Kidney (tissue), 14 donors: ENCODE results near the gene KLHL34. TPM values are rescaled to one million over a fixed set of nuclear protein-coding genes. Genes with fewer than 3 reads are reported as not detected.

Experiments used
- DNase-seq, 5 donors: peaks; one replicate each; pipeline ENCODE4 v3.0.0-alpha.2; 2013 to 2020
- FAIRE-seq: peaks from 2 replicates; lab custom pipeline; 2012; peaks lifted over from hg19 to GRCh38; lab: Jason Lieb, UNC
- H3K27ac ChIP-seq, 2 donors: one replicate each; pipeline ENCODE4 v1.7.0; 2013; ENCODE audit warnings: low read depth in 2 of 2, low read length in 2 of 2, inconsistent platforms in 1 of 2
- H3K27me3 ChIP-seq: one replicate; pipeline ENCODE4 v1.7.1; 2013; ENCODE audit warnings: low read length, inconsistent platforms; ENCODE audit not compliant: control insufficient read depth, insufficient read depth
- H3K36me3 ChIP-seq, 3 donors: one replicate each; pipeline versions ENCODE4 v1.7.0 to v1.7.1; 2013; ENCODE audit warnings: low read length in 3 of 3, control low read depth in 1 of 3, inconsistent platforms in 1 of 3; ENCODE audit not compliant: insufficient read depth in 3 of 3, control insufficient read depth in 2 of 3
- H3K4me1 ChIP-seq, 3 donors: one replicate each; pipeline versions ENCODE4 v1.7.0 to v1.7.1; 2013; ENCODE audit warnings: low read length in 3 of 3, inconsistent platforms in 1 of 3, low read depth in 1 of 3; ENCODE audit not compliant: control insufficient read depth in 2 of 3, insufficient read depth in 2 of 3
- H3K4me3 ChIP-seq, 3 donors: one replicate each; pipeline versions ENCODE4 v1.7.0 to v1.8.1; 2013; ENCODE audit warnings: low read length in 3 of 3, control low read depth in 1 of 3, inconsistent platforms in 1 of 3
- H3K9ac ChIP-seq, 3 donors: one replicate each; pipeline versions ENCODE4 v1.7.0 to v1.7.1; 2013; ENCODE audit warnings: low read length in 3 of 3, control low read depth in 1 of 3, inconsistent platforms in 1 of 3
- H3K9me3 ChIP-seq, 3 donors: one replicate each; pipeline versions ENCODE4 v1.7.0 to v1.7.1; 2013; ENCODE audit warnings: low read length in 3 of 3, control low read depth in 1 of 3, inconsistent platforms in 1 of 3; ENCODE audit not compliant: control insufficient read depth in 2 of 3, insufficient read depth in 1 of 3
- intact Hi-C: fragments of 100-400 bp; cut with DNase I; formaldehyde crosslinking; loops from one replicate; pipeline ENCODE4 v1.11.1; 2022
- polyA plus RNA-seq: library from polyadenylated mRNA; stranded (reverse); fragments of 350-450 nt; fragmentation: Illumina TruSeq; extraction: RNeasy Lipid Tissue Mini Kit (QIAGEN cat#74804); gene quantifications from one replicate; pipeline ENCODE4 v1.2.3, GENCODE V29; 2014; ENCODE audit warnings: low read depth, low replicate concordance; ENCODE audit not compliant: insufficient read depth
- total RNA-seq: library from RNA; stranded (reverse); fragmentation: NEBNext Ultra II Directional; extraction: Animal tissue kit (Norgen Biotek cat#: 25700); gene quantifications from one replicate; pipeline ENCODE4 v1.2.1, GENCODE V29; 2021
- TF ChIP-seq, protein P1 (sequence below): IDR thresholded peaks from 3 replicates; pipeline ENCODE4 v1.5.1; 2012; ENCODE audit warnings: mild to moderate bottlenecking, moderate library complexity, borderline replicate concordance; ENCODE audit not compliant: insufficient read depth; ENCODE audit errors: extremely low read depth
- donor health status: control.
- donor health status: control.
- donor health status: control.
- donor health status: control.
- donor health status: control.
- donor health status: DM: yes; HTN: yes; CAD: no.
- donor health status: Normal renal cell carcinoma (clear cell type).

The KLHL34 gene
- total and polyA plus RNA-seq, 2 donors from 2014 or later = 0.09 TPM; not detected in 1

GRCh38 chrX:21639775-21640174 lies 18.4 kb downstream of the KLHL34 start:
- no peaks in the 10 kb centered on the region for H3K4me1 ChIP-seq
- no peak for FAIRE-seq
- no peak for DNase-seq
- no peaks in the 10 kb centered on the region for H3K27me3 ChIP-seq
- H3K9me3 ChIP-seq = no peaks in the 10 kb centered on the region
- no peak overlapping the region for H3K9ac ChIP-seq
- H3K36me3 ChIP-seq = no peaks in the 10 kb centered on the region
- no peak overlapping the region for H3K27ac ChIP-seq
- TF ChIP-seq, protein P1, sequence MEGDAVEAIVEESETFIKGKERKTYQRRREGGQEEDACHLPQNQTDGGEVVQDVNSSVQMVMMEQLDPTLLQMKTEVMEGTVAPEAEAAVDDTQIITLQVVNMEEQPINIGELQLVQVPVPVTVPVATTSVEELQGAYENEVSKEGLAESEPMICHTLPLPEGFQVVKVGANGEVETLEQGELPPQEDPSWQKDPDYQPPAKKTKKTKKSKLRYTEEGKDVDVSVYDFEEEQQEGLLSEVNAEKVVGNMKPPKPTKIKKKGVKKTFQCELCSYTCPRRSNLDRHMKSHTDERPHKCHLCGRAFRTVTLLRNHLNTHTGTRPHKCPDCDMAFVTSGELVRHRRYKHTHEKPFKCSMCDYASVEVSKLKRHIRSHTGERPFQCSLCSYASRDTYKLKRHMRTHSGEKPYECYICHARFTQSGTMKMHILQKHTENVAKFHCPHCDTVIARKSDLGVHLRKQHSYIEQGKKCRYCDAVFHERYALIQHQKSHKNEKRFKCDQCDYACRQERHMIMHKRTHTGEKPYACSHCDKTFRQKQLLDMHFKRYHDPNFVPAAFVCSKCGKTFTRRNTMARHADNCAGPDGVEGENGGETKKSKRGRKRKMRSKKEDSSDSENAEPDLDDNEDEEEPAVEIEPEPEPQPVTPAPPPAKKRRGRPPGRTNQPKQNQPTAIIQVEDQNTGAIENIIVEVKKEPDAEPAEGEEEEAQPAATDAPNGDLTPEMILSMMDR = no peak
- no peak overlapping the region for H3K4me3 ChIP-seq
- intact Hi-C loops = no loop called here

DNA sequence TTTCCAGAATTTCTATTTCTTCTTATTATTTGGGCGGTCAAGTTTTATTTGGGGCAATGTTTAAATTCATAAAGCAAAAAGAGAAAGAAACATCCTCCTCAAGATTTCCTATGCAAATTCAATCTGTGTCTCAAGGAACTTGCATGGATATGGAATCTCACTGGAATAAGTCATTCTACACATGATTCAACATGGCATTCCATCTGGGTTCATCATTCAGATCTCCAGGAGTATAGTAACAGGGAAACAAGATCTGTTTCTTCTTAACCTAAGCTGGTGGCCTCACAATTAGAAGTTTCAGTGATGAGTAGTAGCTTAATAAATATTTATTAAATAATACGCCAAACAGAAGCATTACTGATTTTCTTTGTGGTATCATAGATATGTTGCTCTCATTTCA lies 19.8 kb downstream of the KLHL34 start:
- H3K27me3 ChIP-seq = no peaks in the 10 kb centered on the region
- no peaks in the 10 kb centered on the region for H3K4me1 ChIP-seq
- H3K36me3 ChIP-seq = no peaks in the 10 kb centered on the region
- H3K9me3 ChIP-seq = no peaks in the 10 kb centered on the region
- no peak overlapping the region for H3K9ac ChIP-seq
- no peak overlapping the region for H3K27ac ChIP-seq
- no peak overlapping the region for H3K4me3 ChIP-seq
- TF ChIP-seq, protein P1 = no peak
- FAIRE-seq = no peak
- intact Hi-C loops = no loop called here
- DNase-seq = no peak

DNA sequence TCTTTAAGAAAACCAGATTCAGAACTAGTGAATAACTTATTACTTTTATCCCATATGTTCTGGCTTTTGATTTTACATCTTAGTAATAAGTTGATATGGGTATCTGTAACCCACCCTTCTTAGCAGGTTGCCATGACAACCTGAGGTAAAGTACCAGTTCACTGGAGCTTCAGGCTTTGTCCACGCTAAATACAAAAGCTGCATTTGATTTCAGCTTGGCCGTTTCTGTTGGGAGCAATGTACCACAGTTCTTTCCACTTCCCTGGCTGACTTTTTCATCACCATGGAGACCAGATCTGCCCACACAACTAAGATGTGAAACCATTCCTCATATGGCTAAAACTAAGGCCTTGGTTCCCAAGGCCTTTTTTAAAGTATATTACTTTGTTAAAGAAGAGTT lies 26.1 kb downstream of the KLHL34 start:
- no peak for FAIRE-seq
- no peak for DNase-seq

More for the DNA sequence above, 26.1 kb downstream of the KLHL34 start:
- H3K36me3 ChIP-seq = no peaks in the 10 kb centered on the region
- no peaks in the 10 kb centered on the region for H3K4me1 ChIP-seq
- TF ChIP-seq, protein P1 = no peak
- intact Hi-C loops = no loop called here
- no peaks in the 10 kb centered on the region for H3K27me3 ChIP-seq
- no peak overlapping the region for H3K9ac ChIP-seq
- no peak overlapping the region for H3K4me3 ChIP-seq
- no peaks in the 10 kb centered on the region for H3K9me3 ChIP-seq
- no peak overlapping the region for H3K27ac ChIP-seq
